Panc1 (cell line): ENCODE results near the gene CA12. TPM values are rescaled to one million over a fixed set of nuclear protein-coding genes. Genes with fewer than 3 reads are reported as not detected.

ENCODE experiments used
- ATAC-seq: fragments of 200-7000 bp; cut with Tn5 transposase; 2 replicates; pipeline ENCODE4 v1.9.1; 2020; ENCODE audit warnings: mild to moderate bottlenecking, moderate library complexity
- BruUV-seq: library from RNA; stranded (reverse); fragments of 400-500 nt; replicated peaks from 2 replicates; lab custom pipeline; 2021; lab: Mats Ljungman, UMichigan
- CTCF ChIA-PET: fragments of 300-600 bp; sonication (Branson Sonifier 250); formaldehyde crosslinking; loops from one replicate; lab custom pipeline; 2022; ENCODE audit warnings: antibody characterized with exemption; lab: Charles Lee
- POLR2A ChIA-PET: fragments of 300-600 bp; sonication (Branson Sonifier 250); formaldehyde crosslinking; loops from one replicate; lab custom pipeline; 2022; ENCODE audit warnings: antibody characterized with exemption; lab: Charles Lee
- DNase-seq: peaks from one replicate; pipeline ENCODE4 v3.0.0-alpha.2; 2010; ENCODE audit warnings: low read depth, low spot score
- H3K27ac ChIP-seq: 2 replicates; pipeline ENCODE4 v1.5.1; 2011; ENCODE audit warnings: mild to moderate bottlenecking, low read length, inconsistent platforms
- H3K27me3 ChIP-seq: fragments of 200-500 bp; sonication (Bioruptor generic); 2 replicates; pipeline ENCODE4 v1.6.0; 2014; ENCODE audit warnings: low read length, inconsistent platforms; ENCODE audit not compliant: control insufficient read depth, insufficient read depth
- H3K36me3 ChIP-seq: fragments of 200-500 bp; sonication (Bioruptor generic); 2 replicates; pipeline ENCODE4 v1.5.1; 2014; ENCODE audit warnings: inconsistent platforms, mild to moderate bottlenecking, low read length, moderate library complexity; ENCODE audit not compliant: control insufficient read depth, insufficient read depth
- H3K4me1 ChIP-seq: 2 replicates; pipeline ENCODE4 v1.5.1; 2011; ENCODE audit warnings: inconsistent platforms, mild to moderate bottlenecking, low read length, moderate library complexity; ENCODE audit not compliant: control insufficient read depth, insufficient read depth
- H3K4me3 ChIP-seq, 2 experiments: 2 replicates each; pipeline ENCODE4 v1.5.1; 2011 to 2012; ENCODE audit warnings: low read depth in 2 of 2, low read length in 2 of 2, mild to moderate bottlenecking in 2 of 2, inconsistent platforms in 1 of 2, moderate library complexity in 1 of 2
- H3K9me3 ChIP-seq: fragments of 200-500 bp; sonication (Bioruptor generic); 2 replicates; pipeline ENCODE4 v1.5.1; 2014; ENCODE audit warnings: low read depth, mild to moderate bottlenecking, inconsistent platforms, low read length, moderate library complexity; ENCODE audit not compliant: control insufficient read depth, insufficient read depth
- CTCF ChIP-seq: fragments of 450-650 bp; IDR thresholded peaks from 2 replicates; pipeline ENCODE4 v1.5.1; 2017; ENCODE audit warnings: mild to moderate bottlenecking
- POLR2AphosphoS5 ChIP-seq: IDR thresholded peaks from 2 replicates; pipeline ENCODE4 v1.6.1; 2012; ENCODE audit warnings: mild to moderate bottlenecking, low read depth, low read length, moderate library complexity
- SIN3A ChIP-seq: IDR thresholded peaks from 2 replicates; pipeline ENCODE4 v1.6.1; 2012; ENCODE audit warnings: low read depth, mild to moderate bottlenecking, low read length, moderate library complexity, borderline replicate concordance; ENCODE audit not compliant: insufficient read depth
- TCF7L2 ChIP-seq: IDR thresholded peaks from 2 replicates; pipeline ENCODE4 v1.6.1; 2011; ENCODE audit warnings: mild to moderate bottlenecking, low read depth, low read length, inconsistent platforms
- in situ Hi-C: cut with HindIII; loops from 2 replicates; pipeline ENCODE4 v1.10.0; 2016; ENCODE audit warnings: low sequenced_read_pairs, low pct_unique_long_range_greater_than_20kb
- intact Hi-C: fragments of 100-400 bp; cut with micrococcal nuclease; formaldehyde crosslinking; loops from one replicate; pipeline ENCODE4 v1.10.0; 2022; ENCODE audit not compliant: unreplicated experiment
- total RNA-seq: library from RNA; stranded (reverse); gene quantifications from one replicate; pipeline ENCODE4 v1.2.1, GENCODE V29; 2021; ENCODE audit not compliant: unreplicated experiment
- TF ChIP-seq, protein P1 (sequence below), 2 experiments: IDR thresholded peaks; 2 replicates each; pipeline ENCODE4 v1.6.1; 2011 to 2012; ENCODE audit warnings: low read depth in 2 of 2, control low read depth in 1 of 2, low read length in 1 of 2, mild to moderate bottlenecking in 1 of 2, moderate library complexity in 1 of 2; ENCODE audit not compliant: insufficient read depth in 1 of 2

The CA12 gene
- total RNA-seq, 1 experiment from 2014 or later, result 0.74 TPM

DNA sequence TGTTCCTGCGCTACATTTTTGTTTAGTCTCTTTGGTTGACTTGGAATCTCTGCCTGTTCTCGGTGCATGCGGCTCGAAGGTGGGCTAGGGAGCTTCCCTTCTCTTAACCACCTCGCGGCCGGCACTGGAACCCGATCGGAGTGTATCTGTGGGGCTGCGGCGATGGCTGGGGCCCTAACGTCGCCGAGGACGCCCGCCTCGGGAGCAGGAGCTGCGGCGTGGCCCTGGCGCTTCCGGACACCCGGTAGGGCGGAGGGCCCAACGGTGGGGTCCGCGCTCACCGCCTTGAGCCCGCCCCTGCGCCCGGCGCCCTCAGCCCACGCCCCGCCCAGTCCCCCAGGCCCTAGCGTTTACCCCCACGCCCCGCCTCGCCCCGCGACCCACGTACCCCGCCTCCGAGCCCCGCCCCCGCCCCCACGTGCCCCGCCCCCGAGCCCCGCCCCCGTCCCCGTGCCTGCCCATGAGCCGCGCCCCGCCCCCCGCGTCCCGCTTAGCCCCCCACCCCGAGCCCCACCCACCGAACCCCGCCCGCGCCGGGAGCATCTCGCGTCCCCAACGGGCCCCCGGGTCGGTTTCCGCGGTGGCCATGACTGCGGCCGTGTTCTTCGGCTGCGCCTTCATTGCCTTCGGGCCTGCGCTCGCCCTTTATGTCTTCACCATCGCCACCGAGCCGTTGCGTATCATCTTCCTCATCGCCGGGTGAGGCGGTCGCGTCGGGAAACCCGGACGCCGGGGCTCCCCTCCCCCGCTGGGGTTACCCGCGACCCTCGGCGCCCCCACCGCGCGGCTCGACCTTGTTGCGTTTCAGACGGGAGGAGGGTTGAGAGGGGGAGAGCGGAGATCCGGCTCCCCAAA is 104.4 kb downstream of the CA12 start, which contains the start of gene APH1B:
APH1B (plus strand) TSS at position 568 of the 855 bp plus-strand sequence; CDS start at position 587, 19 bp downstream.
- H3K36me3 ChIP-seq, result no peaks in the 10 kb centered on the region
- DNase-seq (no peak), ATAC-seq (peak; percentile 97)
- no TSS peak for BruUV-seq
- TF ChIP-seq CTCF (no peak), TCF7L2 (no peak), SIN3A (0 out of 2 replicates have a peak, but pooled peaks have one; percentile 38), POLR2AphosphoS5 (peak; percentile 66)
- peak within 1 kb of the TSS; percentile 80 for H3K27ac ChIP-seq
- in situ Hi-C loops (no loop called here), intact Hi-C loops (no loop called here)
- POLR2A ChIA-PET, result interaction anchor here (0.6 to 0.7 kb wide), 2 partner anchors 61 to 105 kb away, joined by 3 to 9 read pairs; no protein-coding TSS in a partner anchor
- no peaks in the 10 kb centered on the region for H3K27me3 ChIP-seq
- H3K4me1 ChIP-seq, result peaks cover 9% of the 10 kb centered on the region
- CTCF ChIA-PET, result interaction anchor here (0.6 to 0.7 kb wide), 2 partner anchors 119 to 127 kb away, joined by 3 to 10 read pairs; no protein-coding TSS in a partner anchor
- H3K4me3 ChIP-seq, result peak within 1 kb of the TSS; percentile 75 to 76
- no peaks in the 10 kb centered on the region for H3K9me3 ChIP-seq

GRCh38 chr15:63276342-63277037 is 105.2 kb downstream of the CA12 start:
- ATAC-seq, result peak; percentile 36
- H3K27ac ChIP-seq, result peak overlapping the region; percentile 80
- POLR2A ChIA-PET, result interaction anchor here (0.6 to 0.7 kb wide), 2 partner anchors 60 to 104 kb away, joined by 3 to 9 read pairs; no protein-coding TSS in a partner anchor

More at GRCh38 chr15:63276342-63277037, 105.2 kb downstream of the CA12 start:
- H3K9me3 ChIP-seq, result no peaks in the 10 kb centered on the region
- BruUV-seq, result no TSS peak
- in situ Hi-C loops, result no loop called here
- intact Hi-C loops, result no loop called here
- no peaks in the 10 kb centered on the region for H3K27me3 ChIP-seq
- no peak for DNase-seq
- H3K4me3 ChIP-seq, result peak overlapping the region; percentile 63 to 74
- CTCF ChIA-PET, result interaction anchor here (0.6 to 0.7 kb wide), 2 partner anchors 119 to 126 kb away, joined by 3 to 10 read pairs; no protein-coding TSS in a partner anchor
- TF ChIP-seq, protein P1, sequence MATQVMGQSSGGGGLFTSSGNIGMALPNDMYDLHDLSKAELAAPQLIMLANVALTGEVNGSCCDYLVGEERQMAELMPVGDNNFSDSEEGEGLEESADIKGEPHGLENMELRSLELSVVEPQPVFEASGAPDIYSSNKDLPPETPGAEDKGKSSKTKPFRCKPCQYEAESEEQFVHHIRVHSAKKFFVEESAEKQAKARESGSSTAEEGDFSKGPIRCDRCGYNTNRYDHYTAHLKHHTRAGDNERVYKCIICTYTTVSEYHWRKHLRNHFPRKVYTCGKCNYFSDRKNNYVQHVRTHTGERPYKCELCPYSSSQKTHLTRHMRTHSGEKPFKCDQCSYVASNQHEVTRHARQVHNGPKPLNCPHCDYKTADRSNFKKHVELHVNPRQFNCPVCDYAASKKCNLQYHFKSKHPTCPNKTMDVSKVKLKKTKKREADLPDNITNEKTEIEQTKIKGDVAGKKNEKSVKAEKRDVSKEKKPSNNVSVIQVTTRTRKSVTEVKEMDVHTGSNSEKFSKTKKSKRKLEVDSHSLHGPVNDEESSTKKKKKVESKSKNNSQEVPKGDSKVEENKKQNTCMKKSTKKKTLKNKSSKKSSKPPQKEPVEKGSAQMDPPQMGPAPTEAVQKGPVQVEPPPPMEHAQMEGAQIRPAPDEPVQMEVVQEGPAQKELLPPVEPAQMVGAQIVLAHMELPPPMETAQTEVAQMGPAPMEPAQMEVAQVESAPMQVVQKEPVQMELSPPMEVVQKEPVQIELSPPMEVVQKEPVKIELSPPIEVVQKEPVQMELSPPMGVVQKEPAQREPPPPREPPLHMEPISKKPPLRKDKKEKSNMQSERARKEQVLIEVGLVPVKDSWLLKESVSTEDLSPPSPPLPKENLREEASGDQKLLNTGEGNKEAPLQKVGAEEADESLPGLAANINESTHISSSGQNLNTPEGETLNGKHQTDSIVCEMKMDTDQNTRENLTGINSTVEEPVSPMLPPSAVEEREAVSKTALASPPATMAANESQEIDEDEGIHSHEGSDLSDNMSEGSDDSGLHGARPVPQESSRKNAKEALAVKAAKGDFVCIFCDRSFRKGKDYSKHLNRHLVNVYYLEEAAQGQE (IDR thresholded peaks at IDR 0.05; ENCODE audit: insufficient read depth in 1 of 2, low read depth in 2 of 2, low read length in 1 of 2), result no peak
- no peak for TF ChIP-seq TCF7L2
- TF ChIP-seq CTCF, result no peak
- no peak for TF ChIP-seq SIN3A
- TF ChIP-seq POLR2AphosphoS5, result no peak; the same call in 1 of the 2 replicates
- H3K4me1 ChIP-seq, result peaks cover 9% of the 10 kb centered on the region
- H3K36me3 ChIP-seq, result no peaks in the 10 kb centered on the region
